ENCODE measurements around the gene ATOX1.

DNA sequence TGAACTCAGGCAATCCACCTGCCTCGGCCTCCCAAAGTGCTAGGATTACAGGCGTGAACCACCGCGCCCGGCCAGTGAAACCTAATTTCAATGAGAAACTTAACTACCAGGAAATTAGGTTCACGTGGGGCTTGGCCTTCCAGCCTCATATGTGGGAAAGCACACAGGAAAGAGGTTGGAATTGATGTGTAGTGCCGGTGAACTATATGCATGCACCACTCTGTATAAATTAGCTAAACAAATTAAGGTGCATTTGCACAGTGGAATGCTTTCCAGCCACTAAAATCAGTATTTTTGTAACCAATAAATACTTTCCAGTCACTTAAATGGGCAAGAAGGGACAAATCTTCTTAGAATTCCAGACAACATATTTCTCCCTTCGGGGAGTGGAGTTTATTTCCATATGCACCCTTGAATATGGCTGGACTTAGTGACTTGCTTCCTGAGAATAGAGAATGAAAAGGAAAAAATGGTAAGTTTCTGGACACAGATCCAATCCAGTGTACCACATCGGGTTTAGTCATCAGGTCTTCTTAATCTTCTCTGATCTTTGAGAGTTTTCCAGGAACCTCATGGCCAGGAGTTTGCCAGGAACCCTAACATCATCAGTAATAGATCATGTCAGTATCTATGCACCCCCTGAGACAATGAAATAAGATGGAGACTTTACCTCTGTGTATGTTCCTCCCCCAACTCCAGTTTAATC lies 24.9 kb downstream of the ATOX1 start:
- no peak for TF ChIP-seq EZH2 (IDR thresholded peaks at IDR 0.05; ENCODE audit: insufficient read depth, poor library complexity, severe bottlenecking)
- no peak for TF ChIP-seq EZH2phosphoT487 (IDR thresholded peaks at IDR 0.05; ENCODE audit: insufficient read depth, low read depth)
